GM18861 (cell line): ENCODE measurements around the gene CEACAM19.
"Not testable (repeated sequence)": the region's sequence is repeated elsewhere in the genome, so short reads cannot be mapped to it uniquely, and the experiment has no call there.

Experiments used
- ATAC-seq: cut with Tn5 transposase; IDR thresholded peaks from one replicate; pipeline ENCODE4 v1.9.1; 2021; ENCODE audit not compliant: unreplicated experiment

The CEACAM19 gene

DNA sequence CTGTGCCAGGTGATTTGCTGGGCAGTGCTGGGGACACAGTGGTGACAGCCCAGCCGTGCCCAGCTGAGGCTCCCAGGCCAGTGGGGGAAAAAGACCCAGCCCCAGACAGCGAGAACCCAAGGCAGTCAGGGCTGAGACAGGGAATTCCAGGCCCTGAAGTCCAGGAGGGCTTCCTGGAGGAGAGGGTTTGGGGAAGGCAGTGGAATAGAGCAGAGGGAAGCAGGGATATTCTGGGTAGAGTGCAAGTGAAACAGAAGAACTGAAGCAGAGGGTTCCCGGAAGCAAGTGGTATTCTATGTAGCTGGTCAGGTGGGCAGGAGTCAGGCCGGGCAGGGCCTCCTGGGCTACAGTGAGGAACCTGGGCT is 26.4 kb downstream of the CEACAM19 start:
- ATAC-seq, result no peak

- no peak for ATAC-seq
Observed at GRCh38 chr19:44698492-44699201, 27.4 kb downstream of the CEACAM19 start, which contains the start of gene CEACAM16. CEACAM16 (plus strand) TSS chr19:44699151; CDS start chr19:44701457, 2,306 bp downstream.

DNA sequence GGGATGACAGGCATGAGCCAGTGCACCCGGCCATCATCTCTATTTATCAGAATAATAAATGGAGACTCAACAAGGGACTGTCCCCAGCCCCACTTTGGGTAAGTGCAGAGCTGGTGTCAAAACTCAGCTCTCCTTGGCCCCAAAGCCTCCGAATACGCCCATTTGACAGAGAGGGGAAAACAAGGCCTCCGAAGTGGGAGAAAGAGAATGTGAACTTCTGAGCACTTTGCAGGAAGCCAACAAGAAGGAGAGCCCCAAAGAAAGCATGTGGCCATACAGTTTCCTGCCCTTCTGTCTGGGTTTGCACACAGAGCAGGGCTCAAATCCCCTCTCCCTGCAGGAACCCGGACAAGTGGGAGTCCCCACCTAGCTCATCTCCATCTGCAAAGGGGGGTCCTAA is 29.3 kb downstream of the CEACAM19 start:
- ATAC-seq, result no peak

GRCh38 chr19:44701228-44701627 is 29.9 kb downstream of the CEACAM19 start:
- ATAC-seq, result no peak

GRCh38 chr19:44702551-44703176 is 31.4 kb downstream of the CEACAM19 start:
- no peak for ATAC-seq

- no peak for ATAC-seq
Observed at GRCh38 chr19:44703336-44704078, 32.2 kb downstream of the CEACAM19 start.

DNA sequence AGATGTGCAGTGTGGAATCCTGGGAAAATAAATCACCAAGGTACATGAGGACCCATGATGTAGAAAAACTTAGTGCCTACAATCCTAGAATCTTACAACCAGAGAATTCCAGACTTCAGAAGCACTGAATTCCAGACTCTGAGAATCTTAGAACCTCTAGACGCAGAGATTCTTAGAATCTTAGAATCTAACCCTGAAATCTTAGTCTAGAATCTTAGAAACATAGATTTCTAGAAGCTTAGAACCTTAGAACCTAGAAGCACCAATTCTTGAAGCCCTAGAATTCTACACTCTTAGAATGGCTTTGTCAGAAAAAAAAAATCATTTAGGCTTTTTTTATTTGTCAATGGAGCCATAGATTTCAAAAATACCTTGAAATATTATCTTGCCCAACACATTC is 33.7 kb downstream of the CEACAM19 start:
- ATAC-seq, result no peak

DNA sequence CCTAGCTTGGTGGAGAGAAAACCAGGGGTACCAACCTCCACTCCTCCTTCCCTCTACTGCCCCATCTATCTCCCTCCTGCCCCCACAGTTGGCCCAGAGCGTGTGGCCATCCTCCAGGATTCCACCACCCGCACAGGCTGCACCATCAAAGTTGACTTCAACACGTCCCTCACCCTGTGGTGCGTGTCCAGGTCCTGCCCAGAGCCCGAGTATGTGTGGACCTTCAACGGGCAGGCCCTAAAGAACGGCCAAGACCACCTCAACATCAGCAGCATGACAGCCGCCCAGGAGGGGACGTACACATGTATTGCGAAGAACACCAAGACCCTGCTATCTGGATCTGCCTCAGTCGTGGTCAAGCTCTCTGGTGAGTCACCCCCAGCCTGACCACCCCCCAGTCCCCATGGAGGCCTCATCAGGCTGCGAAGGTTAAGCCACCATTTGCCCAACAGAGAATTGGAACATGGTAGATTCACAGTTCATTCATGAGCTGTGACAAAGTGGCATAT is 34.3 kb downstream of the CEACAM19 start:
- ATAC-seq, result no peak

DNA sequence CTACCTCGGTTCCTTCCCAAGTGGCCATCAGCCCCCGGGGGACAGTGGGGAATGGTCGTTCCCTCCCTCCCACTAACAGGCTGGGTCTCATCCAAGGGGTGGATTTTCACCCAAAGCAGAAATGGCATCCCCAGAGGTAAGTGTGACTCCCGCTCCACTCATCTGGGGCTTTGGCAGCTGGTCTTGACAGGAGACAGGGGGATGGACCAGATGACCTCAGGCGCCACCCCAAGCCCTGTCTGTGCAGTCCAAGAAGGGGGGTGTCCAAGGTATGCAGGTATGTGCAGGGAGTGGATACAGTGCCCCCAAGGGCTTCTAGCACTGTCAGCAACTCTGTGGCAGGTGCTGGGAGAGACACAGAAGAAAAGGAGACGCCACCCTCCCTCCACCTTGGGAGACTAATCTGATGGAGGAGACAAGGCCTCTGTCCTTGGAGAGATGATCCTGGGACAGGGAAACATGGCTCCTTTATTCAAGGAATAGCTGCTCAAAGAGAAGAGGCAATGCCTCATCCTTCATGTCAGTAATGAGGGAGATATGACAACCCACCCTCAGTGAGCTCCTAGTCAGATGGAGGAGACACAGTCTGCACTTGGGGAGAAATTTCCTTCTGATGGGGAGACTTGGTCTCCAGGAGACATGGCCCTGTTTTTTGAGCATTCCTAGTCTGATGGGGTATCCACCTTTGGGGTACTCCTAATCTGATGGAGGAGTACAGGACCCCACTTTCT is 35.4 kb downstream of the CEACAM19 start:
- no peak for ATAC-seq

DNA sequence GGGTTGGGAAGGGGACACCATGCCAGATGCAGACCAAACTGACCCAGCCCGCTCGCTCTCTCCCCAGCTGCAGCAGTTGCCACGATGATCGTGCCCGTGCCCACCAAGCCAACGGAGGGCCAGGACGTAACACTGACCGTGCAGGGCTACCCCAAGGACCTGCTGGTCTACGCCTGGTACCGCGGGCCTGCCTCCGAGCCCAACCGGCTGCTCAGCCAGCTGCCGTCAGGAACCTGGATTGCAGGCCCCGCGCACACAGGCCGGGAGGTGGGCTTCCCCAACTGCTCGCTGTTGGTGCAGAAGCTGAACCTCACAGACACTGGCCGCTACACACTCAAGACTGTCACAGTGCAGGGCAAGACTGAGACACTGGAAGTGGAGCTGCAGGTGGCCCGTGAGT is 36.5 kb downstream of the CEACAM19 start:
- ATAC-seq, result no peak

DNA sequence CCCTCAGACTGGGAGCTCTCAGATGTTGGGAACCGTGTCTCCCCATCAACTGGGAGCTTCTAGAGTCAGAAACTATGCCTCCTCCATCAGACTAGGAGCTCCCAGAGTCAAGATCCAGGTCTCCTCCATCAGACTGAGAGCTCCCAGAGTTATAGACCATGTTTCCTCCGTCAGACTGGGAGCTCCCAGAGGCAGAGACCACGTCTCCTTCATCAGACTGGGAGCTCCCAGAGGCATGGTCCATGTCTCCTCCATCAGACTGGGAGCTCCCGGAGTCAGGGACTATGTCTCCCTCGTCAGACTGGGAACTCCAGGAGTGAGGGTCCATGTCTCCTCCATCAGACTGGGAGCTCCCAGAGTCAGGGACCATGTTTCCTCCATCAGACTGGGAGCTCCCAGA is 37.7 kb downstream of the CEACAM19 start:
- ATAC-seq, result no peak

DNA sequence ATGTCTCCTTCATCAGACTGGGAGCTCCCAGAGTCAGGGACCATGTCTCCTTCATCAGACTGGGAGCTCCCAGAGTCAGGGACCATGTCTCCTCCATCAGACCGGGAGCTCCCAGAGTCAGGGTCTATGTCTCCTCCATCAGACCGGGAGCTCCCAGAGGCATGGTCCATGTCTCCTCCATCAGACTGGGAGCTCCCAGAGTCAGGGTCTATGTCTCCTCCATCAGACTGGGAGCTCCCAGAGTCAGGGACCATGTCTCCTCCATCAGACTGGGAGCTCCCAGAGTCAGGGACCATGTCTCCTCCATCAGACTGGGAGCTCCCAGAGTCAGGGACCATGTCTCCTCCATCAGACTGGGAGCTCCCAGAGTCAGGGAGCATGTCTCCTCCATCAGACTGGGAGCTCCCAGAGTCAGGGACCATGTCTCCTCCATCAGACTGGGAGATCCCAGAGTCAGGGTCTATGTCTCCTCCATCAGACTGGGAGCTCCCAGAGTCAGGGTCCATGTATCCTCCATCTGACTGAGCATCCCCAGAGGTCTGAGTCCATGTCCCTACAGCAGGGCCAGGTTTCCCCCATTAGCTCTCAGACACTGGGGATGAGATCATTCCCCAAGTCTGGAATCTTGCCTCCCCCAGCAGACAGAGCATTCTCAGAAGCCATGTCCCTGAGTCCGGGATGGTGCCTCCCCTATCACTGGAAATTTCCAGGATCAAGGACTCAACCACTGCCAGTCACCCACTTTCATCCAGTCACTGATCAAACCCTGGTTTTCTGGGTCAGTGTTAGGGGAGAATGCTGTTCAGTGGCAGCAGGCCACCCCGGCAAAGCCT is 38.4 kb downstream of the CEACAM19 start:
- not testable (repeated sequence) for ATAC-seq

- ATAC-seq, result no peak
Observed at GRCh38 chr19:44710483-44710882, 39.2 kb downstream of the CEACAM19 start.

GRCh38 chr19:44712864-44713515 is 41.7 kb downstream of the CEACAM19 start:
- ATAC-seq, result no peak

- ATAC-seq, result no peak
Observed at GRCh38 chr19:44714597-44715169, 43.4 kb downstream of the CEACAM19 start.

- ATAC-seq, result no peak
Observed at GRCh38 chr19:44717603-44718002, 46.3 kb downstream of the CEACAM19 start.

GRCh38 chr19:44718441-44719261 is 47.4 kb downstream of the CEACAM19 start:
- no peak for ATAC-seq

DNA sequence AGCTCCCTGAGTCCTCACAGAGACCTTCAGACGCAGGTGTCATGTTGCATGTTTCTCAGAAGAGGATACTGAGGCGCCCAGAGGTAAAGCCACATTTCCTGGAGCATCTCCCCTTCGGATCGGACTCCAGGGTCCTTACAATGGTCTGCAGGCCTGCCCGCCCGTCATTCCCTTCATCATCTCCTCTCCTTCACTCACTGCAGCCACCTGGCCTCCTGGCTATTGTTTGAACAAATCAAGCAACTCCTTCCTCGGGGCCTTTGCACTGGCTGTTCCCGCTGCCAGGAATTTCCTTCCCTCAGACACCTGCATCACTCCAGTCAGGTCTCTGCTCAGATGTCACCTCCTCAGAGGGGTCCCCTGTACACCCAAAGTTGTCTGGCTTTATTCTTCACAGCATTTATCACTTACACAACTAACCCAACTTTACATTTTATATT is 48.0 kb downstream of the CEACAM19 start:
- no peak for ATAC-seq
